GM13976 (cell line): ENCODE measurements around the gene CMIP.

Experiments
- DNase-seq: peaks from one replicate; pipeline ENCODE4 v3.0.0; 2012; ENCODE audit warnings: low spot score
- in situ Hi-C: fragments of 300-500 bp; cut with MboI; formaldehyde crosslinking; loops from one replicate; pipeline ENCODE4 v1.12.0; 2022; ENCODE audit warnings: low sequenced_read_pairs, mixed read lengths, inconsistent platforms; ENCODE audit not compliant: unreplicated experiment
- TF ChIP-seq, protein P1 (sequence below): IDR thresholded peaks from 2 replicates; pipeline ENCODE4 v1.5.1; 2012; ENCODE audit warnings: borderline replicate concordance, mild to moderate bottlenecking; ENCODE audit not compliant: insufficient read depth; ENCODE audit errors: extremely low read depth, missing control alignments, control extremely low read depth

The CMIP gene

DNA sequence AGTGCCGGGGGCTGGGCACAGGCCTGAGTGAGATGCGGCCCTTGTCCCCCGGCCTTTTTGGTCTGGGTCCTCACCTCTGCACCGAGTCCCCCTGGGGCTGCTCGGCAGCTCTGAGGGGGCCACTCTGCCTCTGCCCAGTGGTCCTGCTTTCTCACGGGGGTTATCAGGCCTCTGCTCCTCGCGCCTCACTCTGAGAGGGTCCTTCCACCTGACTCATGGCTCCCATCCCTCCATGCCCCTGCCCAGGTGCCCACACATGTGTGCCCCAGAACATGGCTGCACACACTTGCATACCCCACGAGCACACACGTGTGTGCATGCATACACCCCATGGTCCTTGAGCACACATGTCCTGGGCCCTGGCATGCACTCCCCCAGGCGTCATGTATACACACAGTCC lies 53.7 kb downstream of the CMIP start:
- no peak for DNase-seq
- in situ Hi-C loops, result no loop called here
- TF ChIP-seq, protein P1, sequence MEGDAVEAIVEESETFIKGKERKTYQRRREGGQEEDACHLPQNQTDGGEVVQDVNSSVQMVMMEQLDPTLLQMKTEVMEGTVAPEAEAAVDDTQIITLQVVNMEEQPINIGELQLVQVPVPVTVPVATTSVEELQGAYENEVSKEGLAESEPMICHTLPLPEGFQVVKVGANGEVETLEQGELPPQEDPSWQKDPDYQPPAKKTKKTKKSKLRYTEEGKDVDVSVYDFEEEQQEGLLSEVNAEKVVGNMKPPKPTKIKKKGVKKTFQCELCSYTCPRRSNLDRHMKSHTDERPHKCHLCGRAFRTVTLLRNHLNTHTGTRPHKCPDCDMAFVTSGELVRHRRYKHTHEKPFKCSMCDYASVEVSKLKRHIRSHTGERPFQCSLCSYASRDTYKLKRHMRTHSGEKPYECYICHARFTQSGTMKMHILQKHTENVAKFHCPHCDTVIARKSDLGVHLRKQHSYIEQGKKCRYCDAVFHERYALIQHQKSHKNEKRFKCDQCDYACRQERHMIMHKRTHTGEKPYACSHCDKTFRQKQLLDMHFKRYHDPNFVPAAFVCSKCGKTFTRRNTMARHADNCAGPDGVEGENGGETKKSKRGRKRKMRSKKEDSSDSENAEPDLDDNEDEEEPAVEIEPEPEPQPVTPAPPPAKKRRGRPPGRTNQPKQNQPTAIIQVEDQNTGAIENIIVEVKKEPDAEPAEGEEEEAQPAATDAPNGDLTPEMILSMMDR, result no peak

DNA sequence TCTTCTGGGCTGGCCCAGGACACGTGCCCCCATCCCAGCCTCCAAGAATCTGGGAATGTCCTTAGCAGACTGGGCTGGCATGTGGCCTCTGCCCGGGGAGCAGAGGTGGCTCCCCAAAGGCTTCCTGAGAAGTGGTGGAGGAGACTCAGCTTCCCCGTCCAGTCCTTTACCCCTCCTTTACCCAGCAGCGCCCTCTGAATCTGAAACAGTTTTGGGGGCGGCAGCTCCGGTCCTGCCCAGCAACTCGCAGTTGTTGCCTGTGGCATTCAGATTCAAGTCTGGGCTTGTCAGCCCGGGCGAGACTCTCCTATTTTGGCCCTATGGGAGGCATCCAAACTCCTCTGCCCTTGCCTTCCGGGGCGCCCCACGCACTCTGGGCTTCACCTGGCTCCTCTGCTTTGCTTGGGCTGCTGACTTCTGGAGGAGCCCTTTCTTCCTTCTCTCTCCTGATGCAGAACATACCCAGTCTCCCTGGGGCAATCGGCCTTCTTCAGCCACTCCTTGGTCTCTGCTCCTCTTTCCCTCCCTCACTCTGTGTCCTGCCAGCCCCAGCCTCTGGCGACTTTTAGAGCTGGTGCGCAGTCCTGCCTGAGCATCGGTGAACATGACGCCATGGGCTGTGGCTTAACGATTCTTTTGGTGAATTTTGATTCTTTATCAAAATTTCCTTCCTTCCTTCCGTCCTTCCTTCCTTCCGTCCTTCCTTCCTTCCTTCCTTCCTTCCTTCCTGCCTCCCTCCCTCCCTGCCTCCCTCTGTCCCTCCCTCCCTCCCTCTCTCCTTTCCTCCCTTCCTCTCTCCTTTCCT lies 55.2 kb downstream of the CMIP start:
- DNase-seq, result no peak
- TF ChIP-seq, protein P1, result no peak
- in situ Hi-C loops, result no loop called here

DNA sequence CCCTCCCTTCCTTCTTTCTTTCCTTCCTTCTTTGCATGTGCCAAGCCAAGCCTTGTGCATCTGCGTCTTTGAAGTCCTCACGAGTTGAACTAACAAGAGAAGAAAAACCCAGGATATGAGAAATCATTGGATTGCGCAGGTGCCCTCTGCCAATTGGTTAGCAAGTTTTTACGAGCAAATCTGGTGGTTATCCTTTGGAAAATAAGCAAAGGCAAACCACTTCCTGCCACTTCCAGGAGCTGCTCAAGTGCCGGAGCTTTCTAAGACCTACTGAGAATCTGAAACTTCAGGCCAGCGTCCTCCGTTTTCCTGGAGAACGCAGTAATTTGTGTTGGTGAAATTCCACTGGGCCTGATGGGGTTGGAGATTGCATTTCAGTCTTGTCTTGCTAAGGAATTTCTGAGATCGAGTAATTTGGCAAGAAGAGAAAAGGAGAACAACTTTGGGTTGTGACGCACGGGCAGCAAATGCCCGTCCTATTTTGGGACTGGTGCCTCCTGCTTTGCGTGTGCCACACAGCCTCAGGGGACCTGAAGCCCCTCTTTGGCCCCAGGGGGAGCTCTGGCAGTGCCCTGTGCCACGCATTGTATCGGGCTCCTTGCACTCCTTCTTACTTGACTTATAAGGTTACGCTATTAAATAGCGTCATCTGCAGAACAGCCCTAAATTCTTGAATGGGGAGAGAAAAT lies 56.4 kb downstream of the CMIP start:
- in situ Hi-C loops, result no loop called here
- TF ChIP-seq, protein P1, result no peak
- DNase-seq, result no peak

DNA sequence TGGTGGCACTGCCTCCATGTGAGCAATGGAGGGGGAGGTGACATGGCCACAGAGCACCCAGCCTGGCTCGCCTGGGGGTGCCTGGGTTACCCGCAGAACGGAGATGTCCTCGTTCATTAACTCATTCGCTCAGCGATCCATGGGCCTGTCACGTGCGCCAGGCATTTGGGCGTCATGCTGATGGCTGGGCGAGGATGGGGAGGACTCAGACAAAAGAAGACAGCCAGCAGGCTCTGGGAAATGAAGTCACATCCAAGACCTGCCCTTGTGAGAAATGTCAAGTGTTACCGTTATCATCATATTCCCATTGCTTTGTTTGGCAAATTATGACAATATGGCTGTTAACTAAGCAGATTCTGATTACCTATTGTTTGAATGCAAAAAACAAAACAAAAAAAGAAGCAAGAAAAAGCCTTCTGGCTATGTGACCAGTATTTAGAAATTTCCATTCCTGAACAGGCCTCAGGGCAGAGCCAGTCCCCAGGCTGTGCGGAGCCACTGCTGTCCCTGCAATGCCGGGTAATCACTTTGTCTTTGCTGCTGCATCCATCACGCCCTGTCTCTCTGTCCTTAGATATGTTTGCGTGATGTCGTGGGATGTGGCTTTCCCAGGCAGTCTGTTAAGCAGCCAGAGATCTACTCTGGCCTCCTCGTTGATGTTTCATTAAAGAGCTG lies 57.9 kb downstream of the CMIP start:
- in situ Hi-C loops, result no loop called here
- no peak for DNase-seq
- TF ChIP-seq, protein P1, result no peak

DNA sequence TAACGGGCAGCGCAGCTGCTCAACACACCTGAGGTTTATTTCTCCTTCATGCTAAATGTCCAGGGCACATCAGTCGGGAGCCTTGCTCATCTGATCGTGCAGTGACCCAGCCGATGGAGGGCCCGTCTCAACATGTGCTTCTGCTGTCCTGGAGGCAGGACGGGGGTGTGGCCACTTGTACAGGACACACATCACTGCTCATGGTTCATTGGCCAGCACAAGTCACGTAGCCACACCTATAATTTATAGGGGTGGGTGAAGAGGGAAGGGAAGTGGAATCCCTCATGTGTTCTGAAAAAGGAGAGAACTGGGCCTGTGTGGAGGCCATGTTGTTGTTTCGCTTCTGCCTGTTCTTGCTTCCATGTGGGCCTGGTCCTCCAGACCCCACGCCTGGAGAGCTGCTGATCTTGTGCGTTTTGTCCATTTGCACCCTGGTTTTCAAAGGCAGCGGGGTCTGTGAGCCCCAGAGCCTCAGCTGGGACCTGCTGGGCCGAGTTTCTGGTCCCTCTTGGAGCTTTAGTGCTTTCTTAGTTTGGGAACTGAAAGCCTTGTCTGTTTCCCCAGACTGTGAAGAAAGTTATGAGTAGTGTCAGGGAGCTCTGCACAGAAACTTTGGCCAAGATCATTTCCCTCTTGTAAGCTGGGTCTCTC lies 60.5 kb downstream of the CMIP start:
- in situ Hi-C loops, result no loop called here
- TF ChIP-seq, protein P1, result no peak
- DNase-seq, result peak; percentile 84

DNA sequence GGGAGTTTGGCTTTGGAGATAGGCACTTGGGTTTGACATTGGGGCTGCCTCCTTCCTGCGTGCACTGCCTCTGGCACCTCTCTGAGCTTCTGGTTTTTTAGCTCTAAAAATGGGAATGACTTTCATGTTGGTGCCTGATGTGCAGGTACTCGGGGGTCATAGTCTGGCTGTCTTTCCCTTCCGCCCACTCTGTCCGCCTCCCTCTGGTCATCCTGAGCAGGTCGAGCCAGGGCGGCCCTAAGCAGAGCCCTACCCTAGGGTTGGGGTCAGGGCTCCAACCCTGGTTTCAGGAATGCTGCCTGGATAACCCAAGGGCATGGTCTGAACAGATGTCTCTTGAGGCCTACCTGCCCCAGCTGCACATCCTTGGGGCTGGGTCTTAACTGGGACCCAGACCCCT lies 64.8 kb downstream of the CMIP start:
- DNase-seq, result no peak
- TF ChIP-seq, protein P1, result no peak
- in situ Hi-C loops, result no loop called here
